NCI-H1417 treated with DMSO at 0.1 percent for 48 hours (cell line): Measurements from ENCODE around the gene NRXN3.

ENCODE experiments used
- DNase-seq: peaks from one replicate; lab custom pipeline; 2025; lab: John Stamatoyannopoulos, UW

NRXN3 gene

DNA sequence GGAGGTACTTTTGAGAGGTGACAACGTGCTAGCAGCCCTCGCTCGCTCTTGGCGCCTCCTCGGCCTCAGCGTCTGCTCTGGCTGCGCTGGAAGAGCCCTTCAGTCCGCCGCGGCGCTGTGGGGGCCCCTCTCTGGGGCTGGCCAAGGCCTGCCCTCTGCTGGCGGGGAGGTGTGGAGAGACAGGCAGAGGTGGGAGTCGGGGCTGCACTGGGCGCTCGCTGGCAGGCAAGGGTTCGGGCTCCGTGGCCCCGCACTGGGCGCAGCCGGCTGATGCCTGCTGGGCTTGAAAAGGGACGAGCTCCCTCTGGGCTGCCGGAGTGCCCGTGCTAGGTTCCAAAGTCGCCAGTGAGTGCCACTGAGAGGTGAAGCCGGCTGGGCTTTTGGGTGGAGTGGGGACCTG, 1461.1 kb downstream of the NRXN3 start:
- DNase-seq = no peak

DNA sequence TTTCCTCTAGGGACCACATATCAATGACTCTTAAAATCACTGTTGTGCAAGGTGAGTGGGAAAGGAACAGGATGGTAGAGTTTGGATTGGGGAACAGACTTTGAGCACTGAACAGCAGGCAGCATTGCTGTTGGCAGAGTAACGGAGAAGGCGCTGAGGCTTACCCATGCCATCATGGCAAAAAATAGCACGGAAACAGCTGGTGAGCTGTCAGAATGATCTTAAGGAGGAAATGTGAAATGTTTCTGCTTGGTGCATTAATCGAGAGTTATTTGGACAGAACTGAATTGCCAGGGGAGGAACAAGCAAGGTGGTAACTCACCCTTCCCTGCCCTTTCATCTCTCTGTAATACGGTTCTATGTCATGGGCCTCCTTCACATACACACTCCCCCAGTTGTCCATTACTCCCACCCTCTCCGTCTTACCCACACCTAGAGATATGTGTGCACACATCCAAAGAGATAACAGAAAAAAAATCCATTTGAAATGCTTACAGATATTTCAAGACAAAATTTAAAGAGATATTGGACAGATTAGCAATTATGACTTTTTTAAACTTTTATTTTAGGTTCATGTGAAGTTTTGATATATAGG, 1468.6 kb downstream of the NRXN3 start:
- DNase-seq = no peak

GRCh38 chr14:79639613-79640012, 1469.4 kb downstream of the NRXN3 start:
- DNase-seq = no peak

- no peak for DNase-seq
Measured at GRCh38 chr14:79641371-79641770, 1471.2 kb downstream of the NRXN3 start.

GRCh38 chr14:79643132-79643531, 1473.0 kb downstream of the NRXN3 start:
- DNase-seq = no peak

DNA sequence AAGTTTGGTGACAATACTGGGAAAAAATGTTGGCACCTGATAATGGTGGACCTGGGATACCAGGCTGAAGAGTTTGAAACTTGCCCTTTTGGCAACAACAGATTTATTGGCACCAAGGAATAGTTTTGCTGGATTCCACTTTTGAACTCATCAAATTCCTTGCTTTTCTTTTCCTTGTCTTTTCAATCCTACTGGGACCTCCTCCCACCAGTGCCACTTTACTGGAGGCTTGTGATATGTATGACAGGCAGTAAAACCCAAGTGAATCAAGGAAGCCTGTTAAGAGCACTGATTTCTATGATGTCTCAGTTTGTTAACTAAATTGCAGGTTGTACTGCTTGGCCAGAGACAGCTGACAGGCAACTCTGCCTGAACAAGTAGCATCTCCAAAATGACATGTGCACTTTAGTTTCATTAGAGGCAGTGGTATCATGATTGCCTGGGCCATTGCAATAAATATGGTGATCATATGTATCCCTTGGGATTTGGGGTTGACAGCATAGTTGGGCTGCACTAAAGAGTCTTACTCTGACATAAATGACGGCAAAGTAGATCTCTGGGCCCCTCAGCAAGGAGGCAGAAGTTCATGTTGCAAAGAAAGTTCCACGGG, 1475.7 kb downstream of the NRXN3 start:
- DNase-seq = no peak

DNA sequence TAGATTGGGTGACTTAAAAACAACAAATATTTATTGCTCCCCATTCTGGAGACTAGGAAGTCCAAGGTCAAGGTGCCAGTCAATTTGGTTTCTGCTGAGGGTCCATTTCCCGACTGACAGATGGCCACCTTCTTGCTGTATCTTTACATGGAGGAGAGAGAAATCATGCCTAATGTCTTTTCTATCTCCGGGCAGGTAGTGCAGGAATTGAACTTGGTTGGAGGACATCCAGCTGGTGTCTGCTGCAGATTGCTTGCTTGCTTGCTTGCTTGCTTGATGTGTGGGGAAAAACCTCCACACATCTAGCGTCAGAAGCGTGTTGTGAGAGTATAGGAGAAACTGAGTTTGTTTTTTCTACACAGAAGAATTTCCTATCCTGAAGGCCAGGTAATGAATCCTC, 1479.7 kb downstream of the NRXN3 start:
- no peak for DNase-seq

GRCh38 chr14:79652513-79653307, 1482.5 kb downstream of the NRXN3 start:
- no peak for DNase-seq

DNA sequence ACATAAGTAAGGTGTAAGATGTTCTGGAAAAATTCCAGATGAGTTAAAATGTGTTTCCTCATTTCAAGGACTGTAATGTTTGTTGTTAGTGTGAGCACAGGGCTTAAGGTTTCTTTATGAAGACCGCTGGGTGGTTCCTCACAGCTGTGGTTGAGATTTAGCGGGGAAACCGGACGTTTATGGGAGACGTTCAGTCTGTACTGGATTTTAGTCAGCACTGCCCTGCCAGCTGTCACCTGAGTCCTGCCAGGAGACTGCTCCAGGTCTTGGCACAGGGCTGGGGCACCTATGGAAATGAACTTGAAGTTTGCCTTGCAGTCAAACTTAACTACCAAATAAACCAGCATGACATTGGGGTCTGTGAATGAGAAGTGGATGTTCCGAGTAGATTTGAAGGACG, 1485.9 kb downstream of the NRXN3 start:
- no peak for DNase-seq

DNA sequence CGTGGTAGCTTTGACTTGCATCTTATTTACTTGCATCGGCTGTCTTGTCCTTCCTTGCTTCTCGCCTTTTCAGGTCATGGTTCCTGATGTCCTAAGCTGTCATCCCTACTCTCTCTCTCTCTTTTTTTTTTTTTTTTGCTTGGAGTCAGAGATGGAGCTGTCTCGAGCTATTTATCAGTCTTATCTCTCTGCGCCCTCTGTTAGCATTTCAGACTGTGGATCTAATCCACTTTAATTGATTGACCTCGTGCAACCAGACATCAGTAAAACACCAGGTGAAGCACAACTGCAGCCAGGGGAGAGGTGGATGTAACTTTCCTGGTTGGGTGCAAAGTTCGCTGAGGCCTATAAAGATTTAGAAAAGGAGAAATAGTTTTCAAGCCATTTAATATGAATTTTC, 1486.3 kb downstream of the NRXN3 start:
- DNase-seq = no peak

GRCh38 chr14:79658221-79658620, 1488.0 kb downstream of the NRXN3 start:
- no peak for DNase-seq

DNA sequence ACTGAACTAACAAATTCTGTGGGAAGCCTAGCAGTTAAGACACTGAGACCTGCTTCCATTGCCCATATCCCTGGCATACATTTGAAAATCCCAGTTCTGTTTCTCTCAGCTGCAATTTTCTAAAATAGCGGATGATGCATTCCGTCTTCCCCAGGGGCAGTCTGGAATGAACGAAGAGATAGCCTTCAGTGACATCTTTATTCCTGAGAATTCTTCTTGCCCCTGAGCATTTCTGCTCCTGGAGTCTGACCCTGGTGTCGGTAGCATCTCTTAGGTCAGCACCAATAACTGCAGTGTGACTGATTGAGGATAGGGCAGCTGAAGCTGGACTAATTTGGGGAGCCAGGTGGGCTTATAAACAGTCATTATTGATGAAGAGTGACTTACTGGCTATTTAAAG, 1488.6 kb downstream of the NRXN3 start:
- no peak for DNase-seq

- no peak for DNase-seq
Measured at GRCh38 chr14:79660053-79660939, 1490.1 kb downstream of the NRXN3 start.

- DNase-seq = no peak
Measured at GRCh38 chr14:79661752-79662151, 1491.6 kb downstream of the NRXN3 start.

GRCh38 chr14:79663453-79663852, 1493.3 kb downstream of the NRXN3 start:
- no peak for DNase-seq

- DNase-seq = no peak
Measured at GRCh38 chr14:79665556-79665955, 1495.4 kb downstream of the NRXN3 start.

- no peak for DNase-seq
Measured at GRCh38 chr14:79668951-79669350, 1498.8 kb downstream of the NRXN3 start.

DNA sequence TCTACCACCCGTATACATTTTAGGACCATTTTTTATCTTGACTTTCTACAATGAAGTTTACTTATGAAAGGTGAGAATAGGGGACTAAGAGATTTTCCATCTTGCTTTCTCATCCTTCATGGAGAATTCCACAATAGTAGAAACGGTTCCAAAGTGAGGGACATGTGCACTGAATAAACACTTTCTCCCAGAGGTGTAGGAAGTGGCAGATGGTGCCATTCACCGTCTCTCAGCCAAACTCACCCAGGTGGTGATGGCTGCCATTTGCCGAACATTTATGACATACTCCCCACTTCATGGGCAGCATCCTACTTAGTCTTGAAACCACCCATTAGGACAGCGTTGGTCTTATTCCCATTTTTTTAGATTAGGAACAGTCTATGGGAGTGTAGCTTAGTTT, 1500.6 kb downstream of the NRXN3 start:
- no peak for DNase-seq

GRCh38 chr14:79680087-79680486, 1509.9 kb downstream of the NRXN3 start:
- DNase-seq = no peak

- DNase-seq = no peak
Measured at GRCh38 chr14:79686196-79686595, 1516.0 kb downstream of the NRXN3 start.

DNA sequence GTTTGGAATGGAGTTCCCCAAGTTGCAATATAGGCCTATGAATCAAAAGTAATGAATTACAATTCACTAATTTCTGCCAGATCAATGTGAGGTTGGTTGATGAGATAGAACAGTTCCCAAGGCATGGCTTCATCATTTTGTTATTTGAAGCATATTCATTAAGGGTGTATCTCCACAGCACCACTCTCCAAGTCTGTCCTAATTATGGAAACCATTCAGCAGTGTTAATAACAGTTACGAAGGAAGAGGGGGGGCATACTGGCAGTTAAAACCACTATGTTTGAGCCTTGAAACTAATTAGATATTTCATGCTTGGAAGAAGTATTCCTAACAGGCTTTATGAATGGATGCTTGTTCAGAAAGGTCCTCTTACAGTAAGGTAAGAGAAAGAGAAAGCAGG, 1520.8 kb downstream of the NRXN3 start:
- no peak for DNase-seq

DNA sequence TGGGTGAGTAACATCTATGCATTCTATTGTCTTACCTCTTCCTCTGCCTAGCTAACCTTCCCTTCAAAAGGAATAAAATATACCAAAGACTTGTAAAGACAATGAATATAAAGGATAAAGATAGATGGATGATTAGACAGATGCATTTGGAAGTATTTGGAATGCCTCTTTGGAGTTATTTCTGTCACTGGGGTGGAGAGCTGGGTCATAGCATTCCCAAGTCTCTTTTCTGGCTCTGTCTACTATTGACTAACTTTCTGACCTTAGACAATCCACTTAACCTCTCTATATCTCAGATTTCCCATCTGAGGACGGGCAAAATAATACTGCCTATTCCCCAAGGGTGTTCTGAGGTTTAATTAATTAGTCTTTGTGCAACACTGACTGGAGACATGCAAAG, 1523.8 kb downstream of the NRXN3 start:
- no peak for DNase-seq
